GM18861 (cell line): Measurements from ENCODE around the gene LAMP1.
"Not testable (repeated sequence)": the region's sequence is repeated elsewhere in the genome, so short reads cannot be mapped to it uniquely, and the experiment has no call there.

Source experiments
- ATAC-seq: cut with Tn5 transposase; IDR thresholded peaks from one replicate; pipeline ENCODE4 v1.9.1; 2021; ENCODE audit not compliant: unreplicated experiment

The LAMP1 gene

GRCh38 chr13:113327391-113327765, 30.3 kb downstream of the LAMP1 start:
- ATAC-seq, result no peak

GRCh38 chr13:113327766-113328471, 30.9 kb downstream of the LAMP1 start:
- no peak for ATAC-seq

GRCh38 chr13:113328851-113329250, 31.8 kb downstream of the LAMP1 start:
- ATAC-seq, result no peak

- no peak for ATAC-seq
Observed at GRCh38 chr13:113329656-113330312, 32.7 kb downstream of the LAMP1 start.

DNA sequence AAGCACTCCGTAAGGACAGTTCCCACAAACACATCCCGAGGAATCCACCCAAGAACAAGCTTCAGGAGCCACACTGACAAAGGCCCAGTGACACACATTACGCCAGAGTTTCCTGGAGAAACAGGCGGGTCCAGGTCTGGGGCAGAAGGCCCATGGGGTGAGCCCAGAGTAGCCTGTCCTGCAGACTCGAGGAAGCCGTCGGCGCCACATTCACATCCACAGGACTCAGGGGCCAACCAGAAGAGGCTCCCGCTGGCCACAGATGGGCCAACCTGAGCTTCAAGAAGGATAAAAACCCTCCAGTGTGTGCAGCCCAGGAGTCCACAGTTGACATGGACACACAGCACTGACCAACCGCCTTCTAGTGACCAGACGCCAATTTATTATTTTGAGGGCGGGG, 35.6 kb downstream of the LAMP1 start:
- ATAC-seq, result no peak

- no peak for ATAC-seq
Observed at GRCh38 chr13:113333076-113333475, 36.0 kb downstream of the LAMP1 start.

DNA sequence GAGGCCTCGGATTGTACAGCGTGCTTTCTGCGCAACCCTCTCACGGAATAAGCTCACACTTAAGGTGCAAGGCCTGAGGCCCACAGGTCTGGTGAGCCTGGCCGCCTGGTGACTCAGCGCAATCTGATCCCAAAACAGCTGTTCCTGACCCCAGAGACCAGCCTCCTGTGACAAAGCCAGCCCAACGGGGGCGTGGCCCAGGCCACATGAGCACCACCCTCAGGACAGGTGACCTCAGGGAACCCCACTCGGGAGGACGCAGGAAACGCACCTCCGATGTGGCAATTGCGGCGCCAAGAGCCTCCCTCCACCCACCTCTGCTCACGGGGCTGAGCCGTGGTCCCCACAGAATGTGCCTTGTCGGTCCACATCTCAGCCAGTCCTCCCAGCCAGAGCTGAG, 40.5 kb downstream of the LAMP1 start:
- no peak for ATAC-seq

GRCh38 chr13:113337976-113338375, 40.9 kb downstream of the LAMP1 start:
- ATAC-seq, result no peak

- ATAC-seq, result no peak
Observed at GRCh38 chr13:113338451-113338850, 41.4 kb downstream of the LAMP1 start.

DNA sequence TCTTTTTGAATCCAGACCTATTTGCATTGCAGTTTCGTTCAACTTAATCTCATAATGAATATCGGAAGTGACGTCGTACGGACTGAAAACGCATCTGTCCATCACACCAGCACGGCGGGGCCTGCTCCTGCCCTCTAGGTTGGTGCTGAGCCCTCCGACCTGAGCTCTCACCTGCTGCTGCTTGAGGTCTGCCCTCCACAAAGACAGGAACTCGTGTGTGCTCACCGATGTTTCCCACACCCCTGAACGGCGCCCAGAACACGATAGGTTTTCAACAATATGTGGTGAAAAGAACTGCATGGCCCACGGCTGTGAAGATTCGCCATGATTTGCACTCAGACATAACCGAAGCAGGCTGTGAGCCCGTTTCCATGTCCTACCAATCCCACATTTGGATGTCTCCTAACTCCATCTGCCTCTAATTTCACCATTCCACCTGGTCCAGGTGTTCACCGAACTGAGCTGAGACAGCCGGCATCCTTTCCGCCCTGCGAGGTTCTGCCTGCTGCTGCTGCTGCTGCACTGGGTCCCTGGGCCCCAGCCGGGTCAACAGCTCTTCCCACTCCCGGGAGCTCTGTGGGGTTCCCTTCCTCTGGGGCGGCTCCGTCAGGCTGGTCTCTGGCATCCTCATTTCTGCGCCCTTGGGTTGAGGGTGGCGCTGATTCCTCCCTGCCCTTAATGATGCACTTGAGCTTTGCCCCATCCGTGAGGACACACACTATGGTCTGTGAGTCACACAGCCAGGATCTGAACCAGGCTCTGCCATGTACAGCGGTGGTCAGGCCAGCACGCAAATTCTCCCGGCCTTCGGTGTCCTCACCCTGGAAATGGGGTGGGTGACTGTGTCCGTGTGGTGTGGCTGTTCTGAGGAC, 46.0 kb downstream of the LAMP1 start:
- ATAC-seq, result no peak

DNA sequence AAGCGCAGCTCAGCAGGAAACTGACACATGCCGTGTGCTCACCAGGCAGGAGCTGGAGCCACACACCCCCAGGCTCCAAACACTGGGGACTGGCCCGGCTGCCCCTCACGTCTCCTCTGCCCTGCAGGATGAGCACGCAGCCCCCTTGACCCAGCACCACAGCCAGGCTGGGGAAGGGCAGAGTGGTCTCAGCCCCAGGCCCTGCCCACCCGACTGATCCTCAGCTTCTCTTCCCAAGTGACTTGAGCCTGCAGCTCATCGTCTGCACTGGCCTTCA, 46.6 kb downstream of the LAMP1 start:
- ATAC-seq, result no peak

GRCh38 chr13:113345486-113345885, 48.4 kb downstream of the LAMP1 start:
- ATAC-seq, result no peak

DNA sequence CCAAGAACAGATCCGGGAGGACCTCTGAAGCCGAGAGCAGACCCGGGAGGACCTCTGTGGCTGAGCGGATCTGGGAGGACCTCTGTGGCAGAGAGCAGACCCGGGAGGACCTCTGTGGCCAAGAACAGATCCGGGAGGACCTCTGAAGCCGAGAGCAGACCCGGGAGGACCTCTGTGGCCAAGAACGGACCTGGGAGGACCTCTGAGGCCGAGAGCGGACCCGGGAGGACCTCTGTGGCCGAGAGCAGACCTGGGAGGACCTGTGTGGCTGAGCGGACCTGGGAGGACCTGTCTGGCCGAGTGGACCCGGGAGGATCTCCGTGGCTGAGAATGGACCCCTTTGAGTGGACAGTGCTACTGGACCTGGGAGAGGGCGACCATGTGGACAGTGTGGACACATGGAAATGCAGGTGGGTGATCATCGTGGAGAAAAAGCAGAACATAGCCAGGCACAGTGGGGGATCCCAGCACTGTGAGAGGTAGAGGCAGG, 50.7 kb downstream of the LAMP1 start:
- not testable (repeated sequence) for ATAC-seq

DNA sequence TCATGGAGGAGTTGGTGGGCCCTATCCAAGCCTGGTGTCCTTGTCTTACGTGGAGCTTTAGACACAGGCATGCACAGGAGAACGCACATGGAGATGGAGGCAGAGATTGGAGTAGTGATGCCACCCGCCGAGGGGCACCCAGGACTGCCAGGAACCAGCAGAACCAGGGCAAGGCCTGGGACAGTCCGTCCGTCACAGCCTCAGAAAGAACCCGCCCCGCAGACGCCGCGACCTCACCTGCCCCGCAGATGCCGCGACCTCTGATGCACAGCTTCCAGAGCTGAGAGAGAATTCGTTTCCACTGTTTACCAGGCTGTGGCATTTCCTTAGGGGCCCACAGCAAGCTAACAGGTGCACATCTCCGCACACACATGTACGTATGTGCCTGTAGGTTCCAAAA, 51.6 kb downstream of the LAMP1 start:
- no peak for ATAC-seq

- no peak for ATAC-seq
Observed at GRCh38 chr13:113349050-113349449, 52.0 kb downstream of the LAMP1 start.

DNA sequence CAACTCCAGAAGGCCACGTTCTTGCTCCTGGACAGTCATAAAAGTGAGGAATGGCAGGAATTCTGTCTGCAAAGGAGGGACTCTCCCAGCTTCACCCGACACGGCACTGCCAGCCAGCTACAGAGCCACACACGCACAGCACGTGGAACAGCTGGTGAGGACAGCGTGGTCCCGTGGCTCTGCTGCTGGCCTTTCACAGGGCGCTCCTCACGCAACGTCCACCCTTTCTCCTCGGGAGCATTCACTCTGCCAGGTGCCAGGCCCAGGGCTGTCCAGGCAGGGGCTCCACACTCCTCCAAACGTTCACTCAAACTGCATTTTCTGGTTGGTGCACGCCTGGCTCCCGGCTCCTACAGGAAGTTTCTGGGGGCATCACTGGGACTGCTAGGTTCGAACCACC, 52.5 kb downstream of the LAMP1 start:
- ATAC-seq, result no peak

- no peak for ATAC-seq
Observed at GRCh38 chr13:113350065-113350937, 53.3 kb downstream of the LAMP1 start.

GRCh38 chr13:113350938-113351335, 53.9 kb downstream of the LAMP1 start:
- ATAC-seq, result no peak

GRCh38 chr13:113351514-113352026, 54.5 kb downstream of the LAMP1 start:
- ATAC-seq, result no peak

DNA sequence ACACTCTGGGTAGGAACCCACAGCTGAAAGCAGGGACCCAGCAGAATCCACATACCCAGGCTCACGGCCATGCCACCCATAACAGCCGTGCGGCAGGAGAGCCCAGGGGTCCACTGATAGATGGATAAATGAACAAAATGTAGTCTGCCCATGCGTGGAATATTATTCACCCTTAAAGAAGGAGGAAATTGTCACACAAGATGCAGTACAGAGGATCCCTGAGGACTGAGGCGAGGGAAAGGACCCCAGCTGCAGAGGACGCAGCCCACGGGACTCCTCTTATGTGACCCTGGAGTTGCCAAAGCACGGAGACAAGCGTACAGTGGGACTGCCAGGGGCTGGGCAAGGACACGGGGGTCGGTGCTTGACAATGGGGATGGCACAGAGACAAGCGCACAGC, 56.2 kb downstream of the LAMP1 start:
- no peak for ATAC-seq
